IPS-18a (cell line): Measurements from ENCODE around the gene TMEM178B.
"Not testable (repeated sequence)": the region's sequence is repeated elsewhere in the genome, so short reads cannot be mapped to it uniquely, and the experiment has no call there.

Experiments used
- H3K27ac ChIP-seq: one replicate; pipeline ENCODE4 v1.5.1; 2013; ENCODE audit warnings: low read length
- H3K27me3 ChIP-seq: one replicate; pipeline ENCODE4 v1.6.1; 2013; ENCODE audit warnings: mild to moderate bottlenecking, low read length; ENCODE audit not compliant: control insufficient read depth, insufficient read depth
- H3K36me3 ChIP-seq: one replicate; pipeline ENCODE4 v1.6.1; 2013; ENCODE audit warnings: low read depth, low read length; ENCODE audit not compliant: control insufficient read depth
- H3K4me1 ChIP-seq: one replicate; pipeline ENCODE4 v1.6.1; 2013; ENCODE audit warnings: low read depth, low read length; ENCODE audit not compliant: control insufficient read depth
- H3K4me3 ChIP-seq: one replicate; pipeline ENCODE4 v1.5.1; 2013; ENCODE audit warnings: low read length
- H3K9ac ChIP-seq: one replicate; pipeline ENCODE4 v1.6.1; 2013; ENCODE audit warnings: mild to moderate bottlenecking, low read length, moderate library complexity
- H3K9me3 ChIP-seq: one replicate; pipeline ENCODE4 v1.6.1; 2013; ENCODE audit warnings: low read depth, low read length; ENCODE audit not compliant: control insufficient read depth

TMEM178B gene

DNA sequence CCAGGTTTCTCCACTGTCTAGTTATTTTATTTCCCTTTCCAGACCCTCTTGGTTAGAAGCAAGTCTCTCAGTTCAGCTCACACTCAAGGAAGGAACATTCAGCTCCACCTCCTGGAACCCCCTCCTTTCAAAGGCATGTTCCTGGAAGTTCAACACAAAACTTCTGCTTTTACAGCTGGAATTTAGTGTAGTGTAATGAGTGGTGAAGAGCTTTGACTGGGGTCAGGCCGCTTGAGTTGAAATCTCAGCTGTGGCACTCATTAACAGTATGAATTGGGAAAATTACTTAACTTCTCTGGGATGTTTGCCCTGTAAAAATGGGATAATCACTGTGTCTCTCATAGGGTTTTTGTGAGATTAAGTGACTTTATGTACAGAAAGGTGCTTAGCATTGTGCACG, 91.7 kb downstream of the TMEM178B start:
- no peaks in the 10 kb centered on the region for H3K27me3 ChIP-seq
- H3K27ac ChIP-seq = no peak overlapping the region
- H3K4me3 ChIP-seq = no peak overlapping the region
- no peaks in the 10 kb centered on the region for H3K9me3 ChIP-seq
- no peaks in the 10 kb centered on the region for H3K4me1 ChIP-seq
- no peak overlapping the region for H3K9ac ChIP-seq
- H3K36me3 ChIP-seq = no peaks in the 10 kb centered on the region

DNA sequence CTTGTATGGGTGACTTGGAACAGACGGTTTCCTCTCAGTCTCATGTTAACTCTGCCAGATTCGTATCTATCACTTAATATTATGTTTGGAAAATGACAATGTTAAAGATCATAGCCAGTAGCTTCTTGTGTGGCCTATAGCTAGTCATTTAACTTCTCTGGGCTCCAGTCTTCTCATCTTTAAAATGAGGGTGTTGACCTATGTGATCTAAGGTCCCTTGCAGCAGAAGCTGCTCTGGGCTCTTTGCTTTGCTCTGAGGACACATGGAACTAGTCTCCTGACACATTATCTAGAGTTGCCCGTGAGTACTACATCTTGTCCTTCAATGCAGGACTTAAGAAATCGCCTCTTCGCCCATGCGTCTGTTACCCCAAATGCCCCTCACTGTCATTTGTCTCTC, 93.1 kb downstream of the TMEM178B start:
- Histone ChIP-seq H3K4me3 (no peak overlapping the region), H3K36me3 (no peaks in the 10 kb centered on the region), H3K27ac (no peak overlapping the region), H3K9ac (no peak overlapping the region), H3K27me3 (no peaks in the 10 kb centered on the region), H3K4me1 (no peaks in the 10 kb centered on the region), H3K9me3 (no peaks in the 10 kb centered on the region)

DNA sequence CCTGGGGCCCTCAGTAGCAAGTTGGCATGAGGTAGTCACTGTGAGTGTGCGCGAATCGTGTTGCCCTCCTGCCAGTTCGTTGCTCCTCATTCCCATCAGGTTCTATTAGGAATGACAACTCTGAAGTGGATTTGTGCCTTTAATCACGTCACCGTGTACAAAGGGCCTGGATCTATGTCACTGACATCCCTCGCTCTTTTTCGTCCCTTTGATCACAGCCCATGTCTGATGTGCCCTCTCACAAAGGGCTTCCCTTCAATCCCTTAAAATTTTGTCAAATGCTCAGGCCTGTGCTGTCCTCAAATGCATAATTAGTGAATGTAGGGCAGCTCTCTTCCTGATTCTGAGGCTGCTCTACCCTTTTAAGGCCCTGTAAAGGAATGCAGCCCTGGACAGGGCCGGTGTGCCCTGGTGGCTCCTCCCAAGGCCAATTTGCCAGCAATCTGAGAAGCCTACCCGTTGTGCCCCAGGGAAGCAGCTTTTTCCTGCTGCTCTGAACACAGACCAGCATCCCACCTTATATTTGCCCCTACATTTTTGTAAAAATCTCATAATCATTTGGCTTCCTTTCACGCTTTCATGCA, 93.6 kb downstream of the TMEM178B start:
- Histone ChIP-seq H3K4me1 (no peaks in the 10 kb centered on the region), H3K27ac (no peak overlapping the region), H3K9ac (no peak overlapping the region), H3K27me3 (no peaks in the 10 kb centered on the region), H3K36me3 (no peaks in the 10 kb centered on the region), H3K9me3 (no peaks in the 10 kb centered on the region), H3K4me3 (no peak overlapping the region)

DNA sequence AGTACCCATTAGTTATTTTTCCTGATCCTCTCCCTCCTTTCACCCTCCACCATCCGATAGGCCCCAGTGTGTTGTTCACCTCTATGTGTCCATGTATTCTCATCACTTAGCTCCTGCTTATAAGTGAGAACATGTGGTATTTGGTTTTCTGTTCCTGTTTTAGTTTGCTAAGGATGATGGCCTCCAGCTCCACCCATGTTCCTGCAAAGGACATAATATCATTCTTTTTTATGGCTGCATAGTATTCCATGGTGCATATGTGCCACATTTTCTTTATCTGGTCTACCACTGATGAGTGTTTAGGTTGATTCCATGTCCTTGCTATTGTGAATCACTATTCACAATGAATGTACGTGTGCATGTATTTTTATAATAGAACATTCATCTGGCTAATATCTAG, 95.3 kb downstream of the TMEM178B start:
- not testable (repeated sequence) for H3K27me3 ChIP-seq, H3K4me3 ChIP-seq, H3K27ac ChIP-seq, H3K4me1 ChIP-seq, H3K9me3 ChIP-seq, H3K36me3 ChIP-seq, H3K9ac ChIP-seq

DNA sequence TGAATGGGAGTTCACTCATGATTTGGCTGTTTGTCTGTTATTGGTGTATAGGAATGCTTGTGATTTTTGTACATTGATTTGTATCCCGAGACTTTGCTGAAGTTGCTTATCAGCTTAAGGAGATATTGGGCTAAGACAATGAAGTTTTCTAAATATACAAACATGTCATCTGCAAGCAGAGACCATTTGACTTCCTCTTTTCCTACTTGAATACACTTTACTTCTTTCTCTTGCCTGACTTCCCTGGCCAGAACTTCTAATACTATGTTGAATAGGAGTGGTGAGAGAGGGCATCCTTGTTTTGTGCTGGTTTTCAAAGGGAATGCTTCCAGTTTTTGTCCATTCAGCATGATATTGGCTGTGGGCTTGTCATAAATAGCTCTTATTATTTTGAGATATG, 101.9 kb downstream of the TMEM178B start:
- not testable (repeated sequence) for H3K27me3 ChIP-seq

DNA sequence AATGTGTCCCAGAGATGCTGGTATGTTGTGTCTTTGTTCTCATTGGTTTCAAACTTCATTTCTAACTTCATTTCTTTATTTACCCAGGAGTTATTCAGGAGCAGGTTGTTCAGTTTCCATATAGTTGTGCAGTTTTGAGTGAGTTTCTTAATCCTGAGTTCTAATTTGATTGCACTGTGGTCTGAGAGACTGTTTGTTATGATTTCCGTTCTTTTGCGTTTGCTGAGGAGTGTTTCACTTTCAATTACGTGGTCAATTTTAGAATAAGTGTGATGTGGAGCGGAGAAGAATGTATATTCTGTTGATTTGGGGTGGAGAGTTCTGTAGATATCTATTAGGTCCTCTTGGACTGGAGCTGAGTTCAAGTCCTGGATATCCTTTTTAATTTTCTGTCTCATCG, 103.3 kb downstream of the TMEM178B start:
- not testable (repeated sequence) for H3K9ac ChIP-seq, H3K9me3 ChIP-seq, H3K4me3 ChIP-seq, H3K27me3 ChIP-seq, H3K27ac ChIP-seq, H3K36me3 ChIP-seq, H3K4me1 ChIP-seq

More for the DNA sequence above, 101.9 kb downstream of the TMEM178B start:
- not testable (repeated sequence) for H3K9ac ChIP-seq, H3K4me3 ChIP-seq, H3K27ac ChIP-seq, H3K36me3 ChIP-seq, H3K9me3 ChIP-seq, H3K4me1 ChIP-seq

DNA sequence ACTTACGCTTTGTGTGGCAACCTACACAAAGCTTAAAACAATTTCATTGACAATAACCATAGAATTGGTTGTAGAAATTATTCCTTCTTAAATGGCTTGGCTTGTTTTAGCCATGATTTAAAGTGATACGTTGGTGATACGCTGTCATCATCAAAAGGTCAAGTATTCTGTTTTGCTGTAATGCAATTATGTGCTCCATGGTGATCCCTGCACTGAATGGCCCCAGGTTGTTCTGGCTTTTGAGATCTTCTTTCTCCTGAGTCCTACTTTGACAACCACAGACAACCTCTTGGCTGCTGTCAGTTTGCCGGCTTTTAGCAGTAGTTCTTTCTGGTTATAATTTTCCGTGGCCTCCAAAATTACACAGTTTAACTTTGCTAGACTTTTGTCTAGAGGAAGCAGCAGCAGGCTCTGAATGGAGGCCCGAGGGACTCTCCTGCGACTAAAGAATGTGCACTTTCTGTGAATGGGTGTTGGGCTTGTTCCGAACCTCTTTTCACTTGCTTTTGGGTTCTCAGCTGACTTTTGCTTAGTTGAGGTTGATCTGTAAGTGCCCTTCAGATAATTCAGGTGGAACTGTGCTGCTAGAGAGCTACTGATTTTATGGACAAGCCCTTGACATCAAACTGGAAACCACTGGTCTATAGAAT, 104.7 kb downstream of the TMEM178B start:
- H3K9ac ChIP-seq = no peak overlapping the region
- no peak overlapping the region for H3K27ac ChIP-seq
- H3K4me3 ChIP-seq = no peak overlapping the region
- no peaks in the 10 kb centered on the region for H3K4me1 ChIP-seq
- no peaks in the 10 kb centered on the region for H3K27me3 ChIP-seq
- H3K9me3 ChIP-seq = no peaks in the 10 kb centered on the region
- no peaks in the 10 kb centered on the region for H3K36me3 ChIP-seq

DNA sequence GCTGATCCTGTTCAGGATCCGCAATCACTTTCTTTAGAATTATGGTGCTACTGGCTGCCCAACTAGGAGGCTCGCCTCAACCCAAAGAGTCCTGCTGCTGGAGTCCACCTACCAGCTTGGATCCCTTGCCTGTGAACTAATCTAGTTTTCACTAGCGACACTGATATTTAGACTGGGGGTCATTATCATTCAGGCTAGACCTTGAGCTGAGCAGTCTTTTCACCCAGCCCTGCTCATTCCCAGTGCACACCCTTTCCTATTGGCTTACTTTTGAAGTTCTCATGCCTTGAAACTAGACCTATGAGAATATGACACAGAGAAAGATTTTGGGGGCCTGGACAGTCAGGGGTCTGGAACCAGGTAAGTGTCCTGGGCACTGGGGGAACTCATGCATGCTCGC, 107.9 kb downstream of the TMEM178B start:
- H3K4me1 ChIP-seq = no peaks in the 10 kb centered on the region
- no peak overlapping the region for H3K4me3 ChIP-seq
- H3K27ac ChIP-seq = no peak overlapping the region

DNA sequence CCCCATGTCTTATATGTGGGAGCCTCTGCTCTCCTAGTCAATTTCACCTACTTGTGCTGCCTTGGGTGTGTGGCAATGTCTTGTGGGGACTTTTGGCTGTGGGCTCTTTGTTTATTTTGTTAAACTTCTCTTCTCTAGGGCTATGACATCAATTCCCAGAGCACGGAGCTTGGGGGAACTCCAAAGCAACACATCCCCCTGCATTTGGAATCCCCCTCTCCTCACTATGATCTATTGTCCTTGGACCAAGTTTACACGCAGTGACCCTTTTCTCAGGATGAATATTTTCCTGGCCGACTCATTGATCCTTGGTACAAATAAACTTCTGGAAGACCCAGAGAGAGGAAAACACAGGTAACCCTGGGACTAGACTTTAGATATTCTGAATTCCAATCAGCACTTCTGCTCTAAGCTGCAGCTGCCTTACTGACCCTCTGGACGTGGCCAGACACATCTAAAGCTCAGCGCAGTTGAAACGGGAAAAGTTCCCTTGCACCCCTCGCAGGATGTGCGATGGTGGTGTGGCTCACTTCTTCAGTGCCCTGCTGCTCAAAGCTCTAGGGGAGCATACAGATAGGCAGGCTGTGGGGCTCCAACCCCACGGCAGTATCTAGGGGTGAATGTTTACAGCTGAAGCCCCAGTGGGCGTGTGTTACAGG, 110.8 kb downstream of the TMEM178B start:
- Histone ChIP-seq H3K4me1 (no peaks in the 10 kb centered on the region), H3K27ac (no peak overlapping the region), H3K36me3 (no peaks in the 10 kb centered on the region), H3K4me3 (no peak overlapping the region), H3K27me3 (no peaks in the 10 kb centered on the region), H3K9me3 (no peaks in the 10 kb centered on the region), H3K9ac (no peak overlapping the region)

More for the DNA sequence above, 107.9 kb downstream of the TMEM178B start:
- no peaks in the 10 kb centered on the region for H3K9me3 ChIP-seq
- H3K9ac ChIP-seq = no peak overlapping the region
- no peaks in the 10 kb centered on the region for H3K27me3 ChIP-seq
- no peaks in the 10 kb centered on the region for H3K36me3 ChIP-seq

DNA sequence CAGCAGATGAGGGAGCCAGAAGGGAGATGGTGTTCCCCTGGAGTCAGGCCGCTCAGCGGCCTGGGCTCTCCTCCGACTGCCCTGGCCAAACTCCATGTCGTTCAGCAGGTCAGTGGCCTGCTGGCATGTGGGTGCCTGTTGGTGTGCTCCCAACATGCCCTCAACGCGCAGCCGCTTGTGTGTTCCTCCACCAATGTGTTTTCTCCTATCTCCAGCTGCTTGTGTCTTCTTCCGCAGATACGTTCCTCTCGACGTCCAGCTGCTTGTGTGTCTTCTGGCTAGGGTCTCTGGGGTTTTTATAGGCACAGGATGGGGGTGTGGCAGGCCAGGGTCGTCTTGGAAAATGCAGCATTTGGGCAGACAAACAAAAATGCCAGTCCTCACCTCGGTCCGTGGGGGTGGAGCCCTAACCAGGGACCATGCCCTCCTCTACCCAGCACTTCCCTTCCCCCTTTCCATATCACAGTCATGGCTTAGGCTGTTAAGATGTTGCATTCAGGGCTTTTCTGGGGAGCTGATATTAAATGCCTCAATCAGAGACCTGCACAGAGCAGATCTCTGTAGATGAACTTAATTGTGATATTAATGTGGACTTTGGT, 111.6 kb downstream of the TMEM178B start:
- Histone ChIP-seq H3K9ac (no peak overlapping the region), H3K4me3 (no peak overlapping the region), H3K4me1 (no peaks in the 10 kb centered on the region), H3K27me3 (no peaks in the 10 kb centered on the region), H3K36me3 (no peaks in the 10 kb centered on the region), H3K9me3 (no peaks in the 10 kb centered on the region), H3K27ac (no peak overlapping the region)

DNA sequence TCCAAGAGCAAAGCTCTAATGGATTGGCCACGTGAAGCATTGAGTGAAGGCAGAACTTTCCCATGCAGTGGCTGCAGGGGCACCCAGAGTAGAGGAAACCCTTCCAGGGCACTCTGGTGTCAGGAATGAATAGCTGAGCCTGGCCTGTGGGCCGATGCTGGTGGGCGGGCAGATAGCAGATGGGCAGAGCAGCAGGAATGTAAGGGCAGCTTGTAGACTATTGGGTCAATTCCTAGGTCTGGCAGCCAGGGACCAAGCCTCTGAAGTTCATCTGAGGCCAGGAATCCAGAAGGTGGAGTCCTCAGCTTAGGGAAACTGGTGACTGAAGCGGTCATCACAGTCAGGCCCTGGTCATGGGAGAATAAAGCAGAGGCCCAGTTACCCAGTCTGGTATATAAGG, 115.4 kb downstream of the TMEM178B start:
- Histone ChIP-seq H3K36me3 (no peaks in the 10 kb centered on the region), H3K9me3 (no peaks in the 10 kb centered on the region), H3K4me1 (no peaks in the 10 kb centered on the region), H3K27me3 (no peaks in the 10 kb centered on the region), H3K27ac (no peak overlapping the region), H3K4me3 (no peak overlapping the region), H3K9ac (no peak overlapping the region)

DNA sequence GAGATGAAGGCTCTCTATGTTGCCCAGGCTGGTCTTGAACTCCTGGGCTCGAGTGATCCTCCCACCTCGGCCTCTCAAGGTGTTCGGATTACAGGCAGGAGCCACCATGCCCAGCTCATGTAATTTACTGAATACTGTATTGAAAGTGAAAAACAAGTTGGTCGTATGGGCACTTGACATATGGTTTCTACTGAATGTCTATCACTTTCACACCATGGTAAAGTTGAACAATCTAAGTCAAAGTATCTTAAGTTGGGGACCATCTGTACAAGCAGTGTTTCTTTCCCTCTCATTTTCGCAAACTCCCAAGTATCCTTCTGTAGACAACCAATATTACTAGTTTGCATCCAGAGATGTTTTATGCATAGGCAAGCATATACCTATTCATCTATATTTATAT, 116.6 kb downstream of the TMEM178B start:
- Histone ChIP-seq H3K4me3 (no peak overlapping the region), H3K27ac (no peak overlapping the region), H3K36me3 (no peaks in the 10 kb centered on the region), H3K4me1 (no peaks in the 10 kb centered on the region), H3K9ac (no peak overlapping the region), H3K9me3 (no peaks in the 10 kb centered on the region), H3K27me3 (no peaks in the 10 kb centered on the region)
